SK-N-SH (cell line): ENCODE results near the gene HOXA5. TPM values are rescaled to one million over a fixed set of nuclear protein-coding genes. Genes with fewer than 3 reads are reported as not detected.

ENCODE experiments used
- CTCF ChIA-PET: fragments of 300-600, 350-600 bp; formaldehyde crosslinking; extraction: SDS; loops from one replicate; lab custom pipeline; 2021; lab: Yijun Ruan, JAX
- POLR2A ChIA-PET: fragments of 350-600 bp; sonication (Branson Sonifier 250); formaldehyde crosslinking; extraction: SDS; loops from one replicate; lab custom pipeline; 2020; ENCODE audit warnings: antibody characterized with exemption, inconsistent platforms; lab: Yijun Ruan, JAX
- DNase-seq: peaks from one replicate; pipeline ENCODE4 v3.0.0; 2012
- H2AFZ ChIP-seq: fragments of 200-600 bp; sonication (generic); 2 replicates; pipeline ENCODE4 v1.8.1; 2016; ENCODE audit warnings: antibody characterized with exemption, mild to moderate bottlenecking, low read depth
- H3F3A ChIP-seq: fragments of 200-600 bp; sonication (generic); replicated peaks from 2 replicates; pipeline ENCODE3; 2016; ENCODE audit warnings: antibody characterized with exemption, mild to moderate bottlenecking; ENCODE audit not compliant: insufficient read depth
- H3K27ac ChIP-seq, 2 experiments: fragments of 200-500 bp in 1 of 2; fragments of 200-600 bp in 1 of 2; sonication (Bioruptor generic) in 1 of 2; sonication (generic), shearing (Covaris generic) in 1 of 2; 2 replicates each; pipeline versions ENCODE4 v1.5.1 to v1.6.1; 2014 to 2016; ENCODE audit warnings: low read depth in 2 of 2, inconsistent platforms in 1 of 2, low read length in 1 of 2, mild to moderate bottlenecking in 1 of 2, mixed read lengths in 1 of 2
- H3K27me3 ChIP-seq: fragments of 200-600 bp; sonication (generic), shearing (Covaris generic); 2 replicates; pipeline ENCODE4 v1.6.1; 2016; ENCODE audit warnings: mixed run types; ENCODE audit not compliant: insufficient read depth
- H3K36me3 ChIP-seq, 2 experiments: fragments of 200-500 bp in 1 of 2; fragments of 200-600 bp in 1 of 2; sonication (Bioruptor generic) in 1 of 2; sonication (generic) in 1 of 2; replicated peaks in 1 of 2; 2 replicates each; pipeline versions ENCODE3 to v1.5.1; 2014 to 2016; ENCODE audit warnings: low read length in 1 of 2, mild to moderate bottlenecking in 1 of 2; ENCODE audit not compliant: insufficient read depth in 2 of 2, control insufficient read depth in 1 of 2
- H3K4me1 ChIP-seq, 2 experiments: fragments of 200-500 bp in 1 of 2; fragments of 200-600 bp in 1 of 2; sonication (Bioruptor generic) in 1 of 2; sonication (generic), shearing (Covaris generic) in 1 of 2; 2 replicates each; pipeline versions ENCODE4 v1.5.1 to v1.6.1; 2014 to 2016; ENCODE audit warnings: low read depth in 1 of 2, low read length in 1 of 2, mixed run types in 1 of 2; ENCODE audit not compliant: insufficient read depth in 2 of 2, control insufficient read depth in 1 of 2
- H3K4me2 ChIP-seq: fragments of 200-600 bp; sonication (generic), shearing (Covaris generic); 2 replicates; pipeline ENCODE4 v1.6.1; 2017; ENCODE audit warnings: mixed run types
- H3K4me3 ChIP-seq, 2 experiments: fragments of 200-500 bp in 1 of 2; fragments of 200-600 bp in 1 of 2; sonication (Bioruptor generic) in 1 of 2; sonication (generic), shearing (Covaris generic) in 1 of 2; 2 replicates each; pipeline versions ENCODE4 v1.5.1 to v1.8.1; 2014 to 2016; ENCODE audit warnings: low read depth in 2 of 2, inconsistent platforms in 1 of 2, low read length in 1 of 2, mild to moderate bottlenecking in 1 of 2, mixed read lengths in 1 of 2, moderate library complexity in 1 of 2
- H3K79me2 ChIP-seq: fragments of 200-600 bp; sonication (generic); 2 replicates; pipeline ENCODE4 v1.8.1; 2017; ENCODE audit warnings: mild to moderate bottlenecking; ENCODE audit not compliant: insufficient read depth
- H3K9ac ChIP-seq: fragments of 200-600 bp; sonication (generic); 2 replicates; pipeline ENCODE4 v1.6.1; 2017; ENCODE audit warnings: mixed run types
- H3K9me2 ChIP-seq: fragments of 200-600 bp; sonication (generic); 2 replicates; pipeline ENCODE4 v1.6.1; 2017; ENCODE audit warnings: mixed run types
- H3K9me3 ChIP-seq: fragments of 200-600 bp; sonication (generic); 2 replicates; pipeline ENCODE4 v1.6.1; 2017; ENCODE audit warnings: mixed run types, mild to moderate bottlenecking, moderate library complexity
- H4K20me1 ChIP-seq: fragments of 200-600 bp; sonication (generic); 2 replicates; pipeline ENCODE4 v1.6.1; 2017; ENCODE audit warnings: mild to moderate bottlenecking, mixed run types; ENCODE audit not compliant: insufficient read depth
- CHD2 ChIP-seq: fragments of 150-350 bp; IDR thresholded peaks from 2 replicates; pipeline ENCODE4 v1.6.1; 2018; ENCODE audit warnings: low read length; ENCODE audit not compliant: partially characterized antibody
- EP300 ChIP-seq, 2 experiments: IDR thresholded peaks; 2 replicates each; pipeline versions ENCODE4 v1.4.0 to v1.6.1; 2012; ENCODE audit warnings: borderline replicate concordance in 1 of 2, low read depth in 1 of 2, low read length in 1 of 2
- EZH2phosphoT487 ChIP-seq: fragments of 200-600 bp; sonication (generic); IDR thresholded peaks from 2 replicates; pipeline ENCODE4 v1.6.1; 2017; ENCODE audit warnings: low read depth, mixed run types, mild to moderate bottlenecking, antibody characterized with exemption, moderate library complexity, borderline replicate concordance
- FOSL2 ChIP-seq: IDR thresholded peaks from 2 replicates; pipeline ENCODE4 v1.4.0; 2012; ENCODE audit warnings: low read depth, mild to moderate bottlenecking, moderate library complexity, borderline replicate concordance
- FOXJ3 ChIP-seq: sonication (generic); formaldehyde crosslinking; IDR thresholded peaks from 2 replicates; pipeline ENCODE4 v1.5.1; 2020; ENCODE audit warnings: mild to moderate bottlenecking, missing genetic modification reagents
- FOXM1 ChIP-seq: IDR thresholded peaks from 2 replicates; pipeline ENCODE4 v1.4.0; 2012; ENCODE audit warnings: low read depth, mild to moderate bottlenecking
- GABPA ChIP-seq: IDR thresholded peaks from 2 replicates; pipeline ENCODE4 v1.4.0; 2012; ENCODE audit warnings: low read depth, mild to moderate bottlenecking
- GATA2 ChIP-seq: sonication (generic); formaldehyde crosslinking; IDR thresholded peaks from 2 replicates; pipeline ENCODE4 v1.5.0; 2020; ENCODE audit warnings: mild to moderate bottlenecking, missing genetic modification reagents
- MEF2A ChIP-seq: IDR thresholded peaks from 2 replicates; pipeline ENCODE4 v1.4.0; 2012; ENCODE audit warnings: low read depth, borderline replicate concordance
- RCOR1 ChIP-seq: fragments of 150-350 bp; IDR thresholded peaks from 2 replicates; pipeline ENCODE4 v1.6.1; 2017; ENCODE audit warnings: antibody characterized with exemption, low read length
- RXRA ChIP-seq: IDR thresholded peaks from 2 replicates; pipeline ENCODE4 v1.4.0; 2012; ENCODE audit warnings: low read depth, mild to moderate bottlenecking, borderline replicate concordance
- TAF1 ChIP-seq: IDR thresholded peaks from 2 replicates; pipeline ENCODE4 v1.6.1; 2012; ENCODE audit warnings: low read depth, mild to moderate bottlenecking, low read length, moderate library complexity, borderline replicate concordance
- TCF12 ChIP-seq: IDR thresholded peaks from 2 replicates; pipeline ENCODE4 v1.4.0; 2012
- WGBS: methylation state at CpG from one replicate; pipeline ENCODE4 v1.1.6; 2017; ENCODE audit warnings: low lambda C conversion rate; 5-methylcytosine and 5-hydroxymethylcytosine counted together
- polyA plus RNA-seq, 3 experiments: library from polyadenylated mRNA; depleted of rRNA; stranded (reverse); fragments of >200 nt; gene quantifications; 2 replicates each; pipeline ENCODE4 v1.2.3, GENCODE V29; 2012

Gene HOXA5
- polyA plus RNA-seq, 1 of the 3 experiments (the other 2 are of a cell fraction): not detected

DNA sequence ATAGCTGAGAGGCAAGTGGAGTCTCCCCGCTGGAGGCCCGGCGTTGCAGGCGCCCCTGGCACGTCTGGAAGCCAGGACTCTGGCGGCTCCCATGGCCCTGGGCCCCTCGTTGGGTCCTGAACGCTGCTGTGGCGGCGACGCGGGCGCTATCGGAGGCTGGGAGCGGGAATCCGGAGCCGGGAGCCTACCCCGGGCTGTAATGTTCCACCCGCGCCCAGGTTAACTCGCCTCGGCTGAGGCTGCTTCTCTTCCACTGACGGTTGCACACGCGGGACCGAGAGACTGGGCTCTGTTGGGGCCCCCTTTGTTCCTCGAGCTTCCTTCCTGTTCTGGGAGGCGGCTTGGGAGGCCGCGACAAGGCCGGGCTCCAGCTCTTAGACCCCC is 1.3 kb upstream of the HOXA5 start:
- H3K9me3 ChIP-seq: no peaks in the 10 kb centered on the region
- 0 out of 2 replicates have a peak overlapping the region, but pooled peaks have one; percentile 29 for H2AFZ ChIP-seq
- ChIA-PET CTCF (interaction anchor here (0.8 to 10.9 kb wide), 16 partner anchors 12 to 776 kb away, joined by 3 to 270 read pairs (median 6); partner anchors contain the start of genes HOXA11, HOXA4 and HOXA7), POLR2A (interaction anchor here (0.6 kb wide), 1 partner anchor 13 kb away, joined by 3 read pairs; no protein-coding TSS in a partner anchor)
- WGBS: 35% methylated on average over 19 of the region's 31 CpGs
- peak; percentile 47 for DNase-seq
- H3K27me3 ChIP-seq: peaks cover 100% of the 10 kb centered on the region
- no peak for TF ChIP-seq MEF2A
- no peak for TF ChIP-seq FOXM1
- TF ChIP-seq CHD2: no peak
- TF ChIP-seq TCF12: no peak
- TF ChIP-seq EP300 (IDR thresholded peaks at IDR 0.05; ENCODE audit: borderline replicate concordance in 1 of 2, low read depth in 1 of 2, low read length in 1 of 2): no peak
- no peak for TF ChIP-seq RXRA
- no peak for TF ChIP-seq RCOR1
- TF ChIP-seq GATA2 (CRISPR knock-in tag): no peak
- TF ChIP-seq GABPA: no peak
- TF ChIP-seq TAF1: no peak
- TF ChIP-seq FOXJ3 (CRISPR knock-in tag): no peak
- TF ChIP-seq FOSL2: no peak
- TF ChIP-seq, all 33 proteins: peak for 0
- no peaks in the 10 kb centered on the region for H3K79me2 ChIP-seq
- H3F3A ChIP-seq: no peaks in the 10 kb centered on the region
- H3K4me2 ChIP-seq: peak overlapping the region; percentile 42; the same call in 1 of the 2 replicates
- H4K20me1 ChIP-seq: no peaks in the 10 kb centered on the region
- no peak overlapping the region for H3K9ac ChIP-seq
- no peaks in the 10 kb centered on the region for H3K36me3 ChIP-seq
- no peaks in the 10 kb centered on the region for H3K9me2 ChIP-seq
- H3K4me3 ChIP-seq: no peak overlapping the region
- H3K27ac ChIP-seq: no peak overlapping the region
- peaks cover 11 to 12% of the 10 kb centered on the region in 2 experiments; a peak in 1 of 4 replicates for H3K4me1 ChIP-seq

- H3K27ac ChIP-seq: no peak overlapping the region
- H3K36me3 ChIP-seq: no peaks in the 10 kb centered on the region
- H3K79me2 ChIP-seq: no peaks in the 10 kb centered on the region
- DNase-seq: no peak
- H2AFZ ChIP-seq: no peak overlapping the region
- no peaks in the 10 kb centered on the region for H4K20me1 ChIP-seq
- peaks cover 11 to 12% of the 10 kb centered on the region in 2 experiments; a peak in 1 of 4 replicates for H3K4me1 ChIP-seq
- 15% methylated on average over 38 of the region's 40 CpGs for WGBS
- CTCF ChIA-PET: interaction anchor here (0.6 to 10.9 kb wide), 36 partner anchors 8 to 1292 kb away, joined by 3 to 270 read pairs (median 4); partner anchors contain the start of genes HOXA10, HOXA11, HOXA3 and HOXA4
- H3K9me3 ChIP-seq: no peaks in the 10 kb centered on the region
- peak overlapping the region; percentile 42 for H3K4me2 ChIP-seq
- no peaks in the 10 kb centered on the region for H3F3A ChIP-seq
- peaks cover 100% of the 10 kb centered on the region for H3K27me3 ChIP-seq
- TF ChIP-seq RCOR1 (no peak), EZH2phosphoT487 (0 out of 2 replicates have a peak, but pooled peaks have one; percentile 23)
- no peak overlapping the region for H3K9ac ChIP-seq
- peak overlapping the region; percentile 17 to 31; a peak in 2 of 4 replicates for H3K4me3 ChIP-seq
- POLR2A ChIA-PET: interaction anchor here (0.6 kb wide), 1 partner anchor 13 kb away, joined by 3 read pairs; no protein-coding TSS in a partner anchor
- H3K9me2 ChIP-seq: no peaks in the 10 kb centered on the region
Measured at GRCh38 chr7:27143950-27144780, 684 bp upstream of the HOXA5 start.
